ENCODE data around the gene MZT1.
A peak's percentile ranks its signal among the peaks of the same experiment; 100 is the strongest.
"Not testable (repeated sequence)": the region's sequence is repeated elsewhere in the genome, so short reads cannot be mapped to it uniquely, and the experiment has no call there.

The MZT1 gene

GRCh38 chr13:72727417-72728289 is at the start of gene MZT1, which contains the start of gene BORA:
Gene MZT1, minus strand, starts transcription at chr13:72727629. Its CDS starts 27 bp downstream, at chr13:72727602.
Gene BORA, plus strand, starts transcription at chr13:72727923. Its CDS starts 1,018 bp downstream, at chr13:72728941.
- peak; percentile 98 for DNase-seq

- DNase-seq, result no peak
Measured at GRCh38 chr13:72774019-72774418, 46.6 kb upstream of the MZT1 start.

- DNase-seq, result no peak
Measured at GRCh38 chr13:72763411-72763810, 36.0 kb upstream of the MZT1 start.

GRCh38 chr13:72760189-72760588 is 32.8 kb upstream of the MZT1 start:
- DNase-seq, result no peak

- no peak for DNase-seq
Measured at GRCh38 chr13:72757792-72758535, 30.5 kb upstream of the MZT1 start.

- DNase-seq, result no peak
Measured at GRCh38 chr13:72754111-72754510, 26.7 kb upstream of the MZT1 start.

- DNase-seq, result no peak
Measured at GRCh38 chr13:72751220-72751619, 23.8 kb upstream of the MZT1 start.

- no peak for DNase-seq
Measured at GRCh38 chr13:72745260-72745659, 17.8 kb upstream of the MZT1 start.

- DNase-seq, result no peak
Measured at GRCh38 chr13:72740015-72740414, 12.6 kb upstream of the MZT1 start.

GRCh38 chr13:72737033-72737432 is 9.6 kb upstream of the MZT1 start:
- no peak for DNase-seq

GRCh38 chr13:72728290-72728605 is 819 bp upstream of the MZT1 start:
- no peak for DNase-seq

- DNase-seq, result peak; percentile 74
Measured at GRCh38 chr13:72726726-72727416, 558 bp downstream of the MZT1 start.

- DNase-seq, result not testable (repeated sequence)
Measured at GRCh38 chr13:72726185-72726584, 1.2 kb downstream of the MZT1 start.

GRCh38 chr13:72716776-72717175 is 10.7 kb downstream of the MZT1 start:
- no peak for DNase-seq

GRCh38 chr13:72700509-72700908 is 26.9 kb downstream of the MZT1 start:
- DNase-seq, result no peak

- DNase-seq, result no peak
Measured at GRCh38 chr13:72698164-72698563, 29.3 kb downstream of the MZT1 start.

- peak; percentile 14 for DNase-seq
Measured at GRCh38 chr13:72696579-72696978, 30.9 kb downstream of the MZT1 start.

GRCh38 chr13:72694314-72694713 is 33.1 kb downstream of the MZT1 start:
- DNase-seq, result no peak

- no peak for DNase-seq
Measured at GRCh38 chr13:72693832-72694231, 33.6 kb downstream of the MZT1 start.

GRCh38 chr13:72692884-72693514 is 34.4 kb downstream of the MZT1 start:
- no peak for DNase-seq

GRCh38 chr13:72689181-72689696 is 38.2 kb downstream of the MZT1 start:
- DNase-seq, result no peak

GRCh38 chr13:72686766-72687165 is 40.7 kb downstream of the MZT1 start:
- DNase-seq, result no peak

GRCh38 chr13:72680353-72680752 is 47.1 kb downstream of the MZT1 start:
- DNase-seq, result no peak

All from NCI-H146 (cell line).